Measurements from ENCODE around the gene MUC4. TPM values are rescaled to one million over a fixed set of nuclear protein-coding genes. Genes with fewer than 3 reads are reported as not detected.
"Not testable (repeated sequence)": the region's sequence is repeated elsewhere in the genome, so short reads cannot be mapped to it uniquely, and the experiment has no call there.

MUC4 gene
- total and polyA plus RNA-seq, 2 experiments from 2014 or later = not detected

DNA sequence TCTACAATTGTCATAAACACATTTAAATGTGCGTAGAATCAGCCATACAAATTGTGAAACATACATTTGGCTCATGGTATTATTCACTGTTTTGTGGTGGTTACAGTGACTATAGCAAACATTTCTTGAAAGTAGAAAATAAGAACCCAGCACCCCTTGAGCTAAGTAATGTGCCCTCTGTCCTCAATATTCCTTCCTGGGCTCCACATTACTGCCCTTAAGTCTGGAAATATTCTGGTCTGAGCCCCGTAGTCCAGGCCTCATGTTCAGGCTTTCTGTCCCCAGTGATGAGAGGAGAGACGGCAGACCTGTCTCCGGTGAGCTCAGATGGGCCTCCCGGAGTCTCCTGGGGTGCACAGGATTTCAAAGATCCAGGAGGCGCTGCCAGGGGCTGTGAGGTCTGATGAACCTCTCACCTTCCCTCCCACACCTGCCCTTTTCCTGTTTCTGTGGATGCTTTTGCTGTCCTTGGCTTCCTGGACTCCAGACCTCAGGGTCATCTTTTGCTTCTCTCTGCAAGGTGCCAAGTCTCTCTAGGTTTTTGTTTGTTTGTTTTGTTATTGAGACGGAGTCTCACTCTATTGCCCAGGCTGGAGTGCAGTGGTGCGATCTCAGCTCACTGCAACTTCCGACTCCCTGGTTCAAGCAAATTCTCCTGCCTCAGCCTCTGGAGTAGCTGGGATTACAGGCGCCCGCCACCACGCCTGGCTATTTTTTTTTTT, 99.8 kb downstream of the MUC4 start:
- no peak overlapping the region for H3K27ac ChIP-seq
- H3K9me3 ChIP-seq (ENCODE audit: low read depth) = no peaks in the 10 kb centered on the region
- no peak for DNase-seq
- H3K4me1 ChIP-seq (ENCODE audit: insufficient read depth) = no peaks in the 10 kb centered on the region
- TF ChIP-seq EZH2 (IDR thresholded peaks at IDR 0.05; ENCODE audit: insufficient read depth, poor library complexity, severe bottlenecking) (no peak), EZH2phosphoT487 (IDR thresholded peaks at IDR 0.05; ENCODE audit: insufficient read depth, low read depth) (no peak)
- H3K4me3 ChIP-seq = no peak overlapping the region
- no peaks in the 10 kb centered on the region for H3K79me2 ChIP-seq (ENCODE audit: insufficient read depth)
- no peak overlapping the region for H3K9ac ChIP-seq
- 77 to 89% methylated on average over 10 to 12 of the region's 12 CpGs for WGBS, 2 experiments (ENCODE audit: low coverage in 1 of 2, low lambda C conversion rate in 2 of 2, missing lambda C conversion rate in 2 of 2)
- in situ Hi-C loops (cut with MboI) = no loop called here
- H3K4me2 ChIP-seq (ENCODE audit: unreplicated experiment) = no peak overlapping the region
- no peaks in the 10 kb centered on the region for H3K36me3 ChIP-seq (ENCODE audit: low read depth)
- H3F3A ChIP-seq (ENCODE audit: insufficient read depth) = no peaks in the 10 kb centered on the region
- no peaks in the 10 kb centered on the region for H4K20me1 ChIP-seq (ENCODE audit: insufficient read depth)
- no peaks in the 10 kb centered on the region for H3K27me3 ChIP-seq (replicated peaks; ENCODE audit: insufficient read depth)
- H3K9me2 ChIP-seq (ENCODE audit: insufficient read depth) = 0 out of 2 replicates have a peak, but pooled peaks cover 3% of the 10 kb centered on the region
- no peak overlapping the region for H2AFZ ChIP-seq

DNA sequence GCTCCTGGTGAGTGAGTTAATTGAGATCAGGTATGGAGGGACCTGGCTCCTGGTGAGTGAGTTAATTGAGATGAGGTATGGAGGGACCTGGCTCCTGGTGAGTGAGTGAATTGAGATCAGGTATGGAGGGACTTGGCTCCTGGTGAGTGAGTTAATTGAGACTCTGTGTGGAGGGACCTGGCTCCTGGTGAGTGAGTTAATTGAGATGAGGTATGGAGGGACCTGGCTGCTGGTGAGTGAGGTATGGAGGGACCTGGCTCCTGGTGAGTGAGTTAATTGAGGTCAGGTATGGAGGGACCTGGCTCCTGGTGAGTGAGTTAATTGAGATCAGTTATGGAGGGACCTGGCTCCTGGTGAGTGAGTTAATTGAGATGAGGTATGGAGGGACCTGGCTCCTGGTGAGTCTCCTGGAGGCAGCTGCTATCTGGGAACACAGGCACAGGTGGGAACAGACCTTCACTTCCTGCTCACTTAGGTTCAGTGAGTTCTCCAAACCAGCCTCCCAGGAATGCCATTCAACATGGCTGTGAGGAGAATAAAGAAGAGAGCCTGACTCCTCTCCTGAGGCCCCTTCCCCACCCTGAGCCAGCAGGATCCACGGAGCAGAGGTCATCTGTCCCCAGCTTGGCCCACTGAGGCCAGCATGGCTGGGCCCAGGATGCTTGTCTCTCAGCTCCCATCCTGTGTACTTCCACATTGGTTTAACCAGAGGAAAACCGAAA, 100.5 kb downstream of the MUC4 start:
- H3K36me3 ChIP-seq (ENCODE audit: low read depth); H3K4me3 ChIP-seq; H3F3A ChIP-seq (ENCODE audit: insufficient read depth); H3K9ac ChIP-seq; H3K27me3 ChIP-seq (replicated peaks; ENCODE audit: insufficient read depth); H4K20me1 ChIP-seq (ENCODE audit: insufficient read depth); H3K4me1 ChIP-seq (ENCODE audit: insufficient read depth); H2AFZ ChIP-seq; in situ Hi-C loops (cut with MboI); H3K79me2 ChIP-seq (ENCODE audit: insufficient read depth); H3K27ac ChIP-seq; DNase-seq; H3K9me3 ChIP-seq (ENCODE audit: low read depth); H3K4me2 ChIP-seq (ENCODE audit: unreplicated experiment); H3K9me2 ChIP-seq (ENCODE audit: insufficient read depth): not testable (repeated sequence)
- WGBS, 2 experiments (ENCODE audit: low coverage in 1 of 2, low lambda C conversion rate in 2 of 2, missing lambda C conversion rate in 2 of 2) = 57 to 67% methylated on average over 2 of the region's 2 CpGs

DNA sequence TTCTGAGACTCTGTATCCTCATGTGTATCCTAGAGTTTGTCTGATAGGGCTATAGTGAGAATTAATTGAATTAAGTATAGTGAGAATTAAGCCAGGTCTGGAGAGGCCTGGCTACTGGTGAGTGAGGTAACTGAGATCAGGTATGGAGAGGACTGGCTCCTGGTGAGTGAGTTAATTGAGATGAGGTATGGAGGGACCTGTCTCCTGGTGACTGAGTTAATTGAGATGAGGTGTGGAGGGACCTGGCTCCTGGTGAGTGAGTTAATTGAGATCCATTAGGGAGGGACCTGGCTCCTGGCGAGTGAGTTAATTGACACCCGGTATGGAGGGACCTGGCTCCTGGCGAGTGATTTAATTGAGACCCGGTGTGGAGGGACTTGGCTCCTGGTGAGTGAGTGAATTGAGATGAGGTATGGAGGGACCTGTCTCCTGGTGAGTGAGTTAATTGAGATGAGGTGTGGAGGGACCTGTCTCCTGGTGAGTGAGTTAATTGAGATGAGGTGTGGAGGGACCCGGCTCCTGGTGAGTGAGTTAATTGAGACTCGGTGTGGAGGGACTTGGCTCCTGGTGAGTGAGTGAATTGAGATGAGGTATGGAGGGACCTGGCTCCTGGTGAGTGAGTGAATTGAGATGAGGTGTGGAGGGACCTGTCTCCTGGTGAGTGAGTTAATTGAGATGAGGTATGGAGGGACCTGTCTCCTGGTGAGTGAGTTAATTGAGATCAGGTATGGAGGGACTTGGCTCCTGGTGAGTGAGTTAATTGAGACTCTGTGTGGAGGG, 101.4 kb downstream of the MUC4 start:
- 41 to 51% methylated on average over 3 to 6 of the region's 6 CpGs for WGBS, 2 experiments (ENCODE audit: low coverage in 1 of 2, low lambda C conversion rate in 2 of 2, missing lambda C conversion rate in 2 of 2)
- H3K36me3 ChIP-seq (ENCODE audit: low read depth); H3K9ac ChIP-seq; DNase-seq; H3K9me3 ChIP-seq (ENCODE audit: low read depth); H3K27me3 ChIP-seq (replicated peaks; ENCODE audit: insufficient read depth); H3K4me3 ChIP-seq; H3K27ac ChIP-seq; H3K79me2 ChIP-seq (ENCODE audit: insufficient read depth); H3F3A ChIP-seq (ENCODE audit: insufficient read depth); H2AFZ ChIP-seq; H3K9me2 ChIP-seq (ENCODE audit: insufficient read depth); H3K4me2 ChIP-seq (ENCODE audit: unreplicated experiment); in situ Hi-C loops (cut with MboI); H3K4me1 ChIP-seq (ENCODE audit: insufficient read depth); H4K20me1 ChIP-seq (ENCODE audit: insufficient read depth): not testable (repeated sequence)

DNA sequence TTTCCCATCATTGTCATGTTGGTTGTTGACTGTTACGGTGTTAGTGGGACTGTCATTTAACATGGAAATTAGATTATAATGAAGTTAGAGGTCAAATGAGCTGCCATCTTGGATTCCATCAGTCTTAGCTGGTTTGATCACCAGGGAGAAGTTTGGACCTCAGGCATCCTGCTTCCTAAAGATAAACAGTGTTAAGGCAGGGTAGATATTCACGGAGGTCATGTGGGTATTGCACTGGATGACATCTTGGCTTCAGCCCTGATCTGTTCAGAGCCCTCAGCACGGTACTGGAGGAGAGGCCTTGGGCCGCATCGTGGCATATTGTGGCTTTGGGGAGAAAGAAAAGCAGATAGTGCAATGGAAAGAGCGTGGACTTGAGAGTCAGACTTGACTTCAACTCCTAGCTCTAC, 102.0 kb downstream of the MUC4 start:
- Histone ChIP-seq H3K79me2 (ENCODE audit: insufficient read depth) (no peaks in the 10 kb centered on the region), H3K27me3 (replicated peaks; ENCODE audit: insufficient read depth) (no peaks in the 10 kb centered on the region), H3K4me1 (ENCODE audit: insufficient read depth) (no peaks in the 10 kb centered on the region), H3K9ac (no peak overlapping the region), H3K9me2 (ENCODE audit: insufficient read depth) (0 out of 2 replicates have a peak, but pooled peaks cover 3% of the 10 kb centered on the region), H3K4me3 (no peak overlapping the region), H4K20me1 (ENCODE audit: insufficient read depth) (no peaks in the 10 kb centered on the region), H3K9me3 (ENCODE audit: low read depth) (no peaks in the 10 kb centered on the region), H3K27ac (no peak overlapping the region), H3F3A (ENCODE audit: insufficient read depth) (no peaks in the 10 kb centered on the region), H2AFZ (no peak overlapping the region), H3K4me2 (ENCODE audit: unreplicated experiment) (no peak overlapping the region), H3K36me3 (ENCODE audit: low read depth) (no peaks in the 10 kb centered on the region)
- DNase-seq = no peak
- 91 to 93% methylated on average over 6 of the region's 6 CpGs for WGBS, 2 experiments (ENCODE audit: low coverage in 1 of 2, low lambda C conversion rate in 2 of 2, missing lambda C conversion rate in 2 of 2)
- TF ChIP-seq EZH2phosphoT487 (IDR thresholded peaks at IDR 0.05; ENCODE audit: insufficient read depth, low read depth) (no peak), EZH2 (IDR thresholded peaks at IDR 0.05; ENCODE audit: insufficient read depth, poor library complexity, severe bottlenecking) (no peak)
- in situ Hi-C loops (cut with MboI) = loop anchor here (10.0 kb wide), 1 partner anchor 265 kb away; no protein-coding TSS in a partner anchor
